Transverse colon (tissue), 4 donors: Measurements from ENCODE around the gene KCP. TPM values are rescaled to one million over a fixed set of nuclear protein-coding genes. Genes with fewer than 3 reads are reported as not detected.

Experiments
- DNase-seq: peaks from one replicate; pipeline ENCODE4 v3.0.0-alpha.2; 2019
- H3K27ac ChIP-seq, 4 donors: fragments of 200-600 bp; sonication (generic); 2 replicates each; pipeline ENCODE4 v1.5.1; 2016 to 2018; ENCODE audit warnings: inconsistent platforms in 4 of 4
- H3K27me3 ChIP-seq: fragments of 200-600 bp; sonication (generic); 2 replicates; pipeline ENCODE4 v1.5.1; 2017; ENCODE audit warnings: inconsistent platforms
- H3K36me3 ChIP-seq, 4 donors: fragments of 200-600 bp; sonication (generic); 2 replicates each; pipeline ENCODE4 v1.5.1; 2017 to 2019; ENCODE audit warnings: inconsistent platforms in 4 of 4
- H3K4me1 ChIP-seq, 4 donors: fragments of 200-600 bp; sonication (generic); 2 replicates each; pipeline ENCODE4 v1.5.1; 2017 to 2020; ENCODE audit warnings: inconsistent platforms in 4 of 4
- H3K4me3 ChIP-seq, 4 donors: fragments of 200-600 bp; sonication (generic); 1 replicate in 1 of 4; 2 replicates in 3 of 4; pipeline versions ENCODE4 v1.5.1 to v1.6.1; 2017 to 2019; ENCODE audit warnings: inconsistent platforms in 4 of 4
- H3K9me3 ChIP-seq, 2 donors: fragments of 200-600 bp; sonication (generic); 2 replicates each; pipeline ENCODE4 v1.5.1; 2017 to 2019; ENCODE audit warnings: inconsistent platforms in 2 of 2
- EP300 ChIP-seq: sonication (generic); formaldehyde crosslinking; IDR thresholded peaks from one replicate; pipeline ENCODE4 v1.6.1; 2017; ENCODE audit warnings: antibody characterized with exemption, low read depth
- POLR2A ChIP-seq: fragments of 450-650 bp; IDR thresholded peaks from one replicate; pipeline ENCODE4 v1.6.1; 2016; ENCODE audit warnings: antibody characterized with exemption, mild to moderate bottlenecking, moderate library complexity
- POLR2AphosphoS5 ChIP-seq, 3 donors: sonication (generic); formaldehyde crosslinking; IDR thresholded peaks; one replicate each; pipeline ENCODE4 v1.6.1; 2016; ENCODE audit warnings: antibody characterized with exemption in 3 of 3
- WGBS, 2 donors: methylation state at CpG; one replicate each; pipeline ENCODE4 v1.1.5; 2018; ENCODE audit warnings: low coverage in 1 of 2; 5-methylcytosine and 5-hydroxymethylcytosine counted together
- in situ Hi-C, 4 donors: fragments of 200-750 bp; cut with MboI; loops; one replicate each; pipeline versions ENCODE4 v1.15.0 to v1.15.1; 2017; ENCODE audit warnings: low sequenced_read_pairs in 3 of 4, low pct_ligation_motif_present in 1 of 4, low pct_unique_long_range_greater_than_20kb in 1 of 4
- intact Hi-C: fragments of 100-400 bp; cut with DNase I; formaldehyde crosslinking; loops from one replicate; pipeline ENCODE4 v1.15.1; 2023; ENCODE audit warnings: low total_unique reads
- total RNA-seq, 4 donors: library from RNA; depleted of rRNA; stranded (reverse); fragments of >200 nt; gene quantifications; one replicate each; pipeline ENCODE4 v1.1.0, GENCODE V29; 2016
- TF ChIP-seq, protein P1 (sequence below), 5 experiments: fragments of 200-600 bp in 3 of 5; fragments of 450-650 bp in 2 of 5; sonication (generic) in 3 of 5; IDR thresholded peaks; 1 replicate in 2 of 5; 2 replicates in 3 of 5; pipeline ENCODE4 v1.5.1; 2016 to 2017; ENCODE audit warnings: antibody characterized with exemption in 5 of 5, inconsistent platforms in 3 of 5, mild to moderate bottlenecking in 2 of 5, moderate library complexity in 1 of 5

Gene KCP
- total RNA-seq, 4 donors from 2014 or later, result 0.32 to 0.75 (median 0.68) TPM; not detected in 1

DNA sequence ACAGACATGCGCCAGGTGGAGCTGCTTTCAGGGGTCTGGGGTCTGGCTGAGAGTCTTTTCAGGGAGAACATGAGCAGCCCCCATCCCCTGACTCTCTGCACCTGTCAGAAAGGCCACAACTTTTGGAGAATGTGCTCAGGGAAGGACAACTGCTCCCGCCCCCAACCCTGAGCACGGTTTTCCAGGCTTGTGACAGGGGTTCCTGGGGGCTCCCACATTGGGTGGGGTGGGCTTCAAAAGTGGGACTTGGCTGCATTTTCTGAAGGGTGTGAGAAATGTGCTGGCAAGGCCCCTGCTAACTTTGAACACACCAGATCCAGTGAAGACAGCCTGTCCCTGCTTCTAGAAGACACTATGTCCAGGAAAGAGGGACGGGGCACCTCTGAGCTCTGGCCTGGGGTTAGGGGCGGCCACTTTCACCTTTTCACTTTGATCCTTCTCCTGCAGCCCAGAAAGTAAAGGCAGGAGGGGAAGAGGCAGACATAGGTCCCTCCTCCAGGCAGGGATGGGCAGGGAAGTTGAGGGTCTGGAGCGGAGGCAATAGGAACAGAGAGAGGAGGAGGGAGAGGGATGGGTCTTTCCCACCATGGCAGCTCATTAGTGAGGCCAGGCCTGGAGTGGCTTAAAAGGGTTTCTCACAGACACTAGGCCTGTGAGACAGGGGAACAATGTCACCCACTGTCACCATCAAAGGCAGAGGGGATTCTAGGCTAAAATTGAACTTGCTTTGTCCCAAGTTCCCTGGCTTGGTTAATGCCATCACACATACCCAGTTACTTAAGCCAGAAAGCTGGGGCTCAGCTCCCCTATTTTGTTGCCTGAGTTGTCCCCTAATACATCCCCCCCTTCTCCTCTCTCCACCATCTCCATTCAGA lies 1.5 kb downstream of the KCP start:
- Histone ChIP-seq H3K4me1 (peaks cover 7 to 24% (median 16%) of the 10 kb centered on the region in 4 donors), H3K9me3 (no peaks in the 10 kb centered on the region), H3K27me3 (peaks cover 38% of the 10 kb centered on the region), H3K27ac (no peak overlapping the region), H3K4me3 (peak overlapping the region in 1 of 4 donors; percentile 36), H3K36me3 (no peaks in the 10 kb centered on the region)
- 95 to 100% methylated on average over 1 to 6 of the region's 6 CpGs for WGBS, 2 donors
- in situ Hi-C loops, result loop anchor here in 3 of 4 donors (10.0 kb wide), 2 partner anchors 176 to 186 kb away; no protein-coding TSS in a partner anchor
- TF ChIP-seq, protein P1, sequence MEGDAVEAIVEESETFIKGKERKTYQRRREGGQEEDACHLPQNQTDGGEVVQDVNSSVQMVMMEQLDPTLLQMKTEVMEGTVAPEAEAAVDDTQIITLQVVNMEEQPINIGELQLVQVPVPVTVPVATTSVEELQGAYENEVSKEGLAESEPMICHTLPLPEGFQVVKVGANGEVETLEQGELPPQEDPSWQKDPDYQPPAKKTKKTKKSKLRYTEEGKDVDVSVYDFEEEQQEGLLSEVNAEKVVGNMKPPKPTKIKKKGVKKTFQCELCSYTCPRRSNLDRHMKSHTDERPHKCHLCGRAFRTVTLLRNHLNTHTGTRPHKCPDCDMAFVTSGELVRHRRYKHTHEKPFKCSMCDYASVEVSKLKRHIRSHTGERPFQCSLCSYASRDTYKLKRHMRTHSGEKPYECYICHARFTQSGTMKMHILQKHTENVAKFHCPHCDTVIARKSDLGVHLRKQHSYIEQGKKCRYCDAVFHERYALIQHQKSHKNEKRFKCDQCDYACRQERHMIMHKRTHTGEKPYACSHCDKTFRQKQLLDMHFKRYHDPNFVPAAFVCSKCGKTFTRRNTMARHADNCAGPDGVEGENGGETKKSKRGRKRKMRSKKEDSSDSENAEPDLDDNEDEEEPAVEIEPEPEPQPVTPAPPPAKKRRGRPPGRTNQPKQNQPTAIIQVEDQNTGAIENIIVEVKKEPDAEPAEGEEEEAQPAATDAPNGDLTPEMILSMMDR (IDR thresholded peaks at IDR 0.05), result no peak
- TF ChIP-seq POLR2A (no peak), POLR2AphosphoS5 (IDR thresholded peaks at IDR 0.05) (no peak), EP300 (no peak)
- intact Hi-C loops, result loop anchor here (5.0 kb wide), 1 partner anchor 183 kb away; no protein-coding TSS in a partner anchor
- DNase-seq, result no peak

DNA sequence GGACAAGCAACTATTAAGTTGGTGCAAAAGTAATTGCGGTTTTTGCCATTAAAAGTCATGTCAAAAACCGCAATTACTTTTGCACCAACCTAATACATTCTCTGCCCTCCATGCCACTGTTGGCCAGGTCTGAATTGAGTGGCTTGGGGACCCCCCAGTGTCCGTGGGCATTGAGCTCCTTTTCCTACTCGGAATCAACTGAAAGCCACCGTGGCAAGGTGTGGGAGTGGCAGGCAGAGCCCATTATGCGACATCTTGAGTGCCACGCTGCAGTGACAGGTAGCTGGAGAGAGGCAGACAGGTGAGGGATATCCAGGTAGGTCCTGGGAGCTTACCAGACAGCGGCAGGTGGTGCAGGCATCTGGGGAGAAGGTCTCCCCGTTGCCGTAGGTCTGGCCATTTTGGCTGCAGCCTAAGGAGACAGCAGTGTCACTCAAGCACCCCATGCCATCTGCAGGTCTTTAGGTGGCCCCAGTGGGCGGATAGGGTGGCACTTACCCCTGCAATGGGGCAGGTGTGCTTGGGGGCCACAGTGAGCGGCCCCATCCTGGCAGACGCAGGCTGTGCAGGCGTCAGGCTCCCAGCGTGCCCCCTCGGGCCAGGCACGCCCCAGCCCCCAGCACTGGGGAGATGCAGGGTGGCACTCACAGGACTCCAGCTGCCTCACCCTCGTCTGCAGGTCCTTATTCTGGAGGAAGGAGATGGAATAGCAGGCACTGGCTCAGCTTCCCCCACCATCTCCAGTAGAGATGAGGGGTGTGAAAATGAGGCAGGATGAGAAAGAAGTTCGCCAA lies 3.5 kb downstream of the KCP start:
- intact Hi-C loops (loop anchor here (5.0 kb wide), 1 partner anchor 185 kb away; no protein-coding TSS in a partner anchor), in situ Hi-C loops (loop anchor here in 3 of 4 donors (10.0 kb wide), 2 partner anchors 178 to 188 kb away; no protein-coding TSS in a partner anchor)
- H3K4me1 ChIP-seq, result peaks cover 7 to 26% (median 15%) of the 10 kb centered on the region in 4 donors
- peaks cover 34% of the 10 kb centered on the region for H3K27me3 ChIP-seq
- DNase-seq, result no peak
- H3K36me3 ChIP-seq, result no peaks in the 10 kb centered on the region
- H3K4me3 ChIP-seq, result no peak overlapping the region
- H3K9me3 ChIP-seq, result no peaks in the 10 kb centered on the region
- TF ChIP-seq EP300 (no peak), POLR2A (no peak), POLR2AphosphoS5 (IDR thresholded peaks at IDR 0.05) (no peak)
- TF ChIP-seq, protein P1 (IDR thresholded peaks at IDR 0.05), result no peak
- H3K27ac ChIP-seq, result no peak overlapping the region
- 61 to 80% methylated on average over 3 to 12 of the region's 19 CpGs for WGBS, 2 donors

DNA sequence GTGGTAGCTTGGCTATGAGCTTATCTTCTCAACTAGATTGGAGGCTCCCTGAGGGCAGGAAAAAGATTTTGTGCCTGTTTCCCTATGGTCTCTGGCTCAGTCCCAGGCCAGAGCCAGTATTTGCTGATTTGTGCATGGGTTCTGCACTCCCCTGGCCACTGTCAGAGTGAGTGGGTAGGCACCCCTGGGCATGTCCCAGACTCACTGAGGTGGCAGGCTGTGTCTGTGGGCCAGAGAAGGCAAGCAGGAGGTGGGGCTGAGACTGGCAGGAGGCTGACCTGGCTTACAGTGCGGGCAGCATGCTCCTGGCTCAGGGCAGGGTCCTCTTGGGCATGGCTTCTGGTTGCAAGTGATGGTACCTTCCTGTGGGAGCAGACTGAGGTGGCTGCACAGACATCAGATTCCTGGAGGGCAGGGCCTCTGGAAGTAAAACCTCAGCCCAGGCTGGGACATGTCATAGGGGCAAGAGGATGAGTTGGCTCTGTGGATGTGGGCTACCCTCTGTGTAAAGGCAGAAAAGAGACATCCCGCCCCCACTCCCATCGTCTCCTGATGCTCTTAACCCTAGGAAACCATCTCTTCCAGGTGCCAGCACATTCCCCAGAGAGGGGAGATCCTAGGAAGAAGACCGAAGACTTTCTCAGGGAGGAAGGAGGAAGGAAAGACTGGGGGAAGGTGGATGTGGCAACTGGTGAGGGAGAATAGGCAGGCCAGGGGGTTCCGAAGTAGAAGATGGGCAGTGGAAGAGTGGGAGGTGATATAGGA lies 4.3 kb downstream of the KCP start:
- Histone ChIP-seq H3K4me1 (peaks cover 7 to 19% (median 12%) of the 10 kb centered on the region in 4 donors), H3K36me3 (no peaks in the 10 kb centered on the region), H3K9me3 (no peaks in the 10 kb centered on the region), H3K27ac (no peak overlapping the region), H3K27me3 (peaks cover 34% of the 10 kb centered on the region), H3K4me3 (no peak overlapping the region)
- DNase-seq, result no peak
- WGBS, 2 donors, result 90 to 100% methylated on average over 1 to 5 of the region's 5 CpGs
- in situ Hi-C loops, result loop anchor here in 3 of 4 donors (10.0 kb wide), 2 partner anchors 179 to 189 kb away; no protein-coding TSS in a partner anchor
- no peak for TF ChIP-seq EP300
- TF ChIP-seq POLR2AphosphoS5 (IDR thresholded peaks at IDR 0.05), result no peak
- TF ChIP-seq, protein P1 (IDR thresholded peaks at IDR 0.05), result no peak
- no peak for TF ChIP-seq POLR2A
- intact Hi-C loops, result loop anchor here (5.0 kb wide), 1 partner anchor 186 kb away; no protein-coding TSS in a partner anchor
